ENCODE measurements around the gene BARHL1.

DNA sequence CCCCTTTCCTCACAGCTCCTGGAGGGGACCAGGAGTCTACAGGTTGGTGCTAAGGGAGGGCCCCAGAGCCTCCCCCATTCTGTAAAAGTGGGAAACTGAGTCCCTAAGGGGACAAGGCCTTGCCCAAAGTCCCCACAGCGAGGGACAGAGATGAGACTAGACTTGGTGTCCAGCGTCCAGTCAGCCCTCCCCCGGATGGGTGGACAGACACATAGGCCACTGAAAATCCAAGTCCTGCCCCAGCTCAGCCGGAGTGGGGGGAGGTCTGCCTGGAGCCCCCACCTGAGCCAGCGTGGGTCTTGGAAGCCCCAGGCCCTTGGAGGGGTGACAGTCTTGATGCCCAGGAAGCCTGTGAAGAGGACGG is 5.2 kb downstream of the BARHL1 start:
- TF ChIP-seq BHLHE40 (IDR thresholded peaks at IDR 0.05; ENCODE audit: borderline replicate concordance) = no peak
- no peak for TF ChIP-seq FOXM1 (IDR thresholded peaks at IDR 0.05; ENCODE audit: borderline replicate concordance)
